NCI-H774 (cell line): ENCODE measurements around the gene SRPK3.
"Not testable (repeated sequence)": the region's sequence is repeated elsewhere in the genome, so short reads cannot be mapped to it uniquely, and the experiment has no call there.

ENCODE experiments used
- DNase-seq: peaks from one replicate; lab custom pipeline; 2025; lab: John Stamatoyannopoulos, UW

The SRPK3 gene

GRCh38 chrX:153780678-153781427 lies at the start of gene SRPK3:
Gene SRPK3 (plus strand): TSS chrX:153781041. CDS start chrX:153781087, 46 bp downstream.
- no peak for DNase-seq

DNA sequence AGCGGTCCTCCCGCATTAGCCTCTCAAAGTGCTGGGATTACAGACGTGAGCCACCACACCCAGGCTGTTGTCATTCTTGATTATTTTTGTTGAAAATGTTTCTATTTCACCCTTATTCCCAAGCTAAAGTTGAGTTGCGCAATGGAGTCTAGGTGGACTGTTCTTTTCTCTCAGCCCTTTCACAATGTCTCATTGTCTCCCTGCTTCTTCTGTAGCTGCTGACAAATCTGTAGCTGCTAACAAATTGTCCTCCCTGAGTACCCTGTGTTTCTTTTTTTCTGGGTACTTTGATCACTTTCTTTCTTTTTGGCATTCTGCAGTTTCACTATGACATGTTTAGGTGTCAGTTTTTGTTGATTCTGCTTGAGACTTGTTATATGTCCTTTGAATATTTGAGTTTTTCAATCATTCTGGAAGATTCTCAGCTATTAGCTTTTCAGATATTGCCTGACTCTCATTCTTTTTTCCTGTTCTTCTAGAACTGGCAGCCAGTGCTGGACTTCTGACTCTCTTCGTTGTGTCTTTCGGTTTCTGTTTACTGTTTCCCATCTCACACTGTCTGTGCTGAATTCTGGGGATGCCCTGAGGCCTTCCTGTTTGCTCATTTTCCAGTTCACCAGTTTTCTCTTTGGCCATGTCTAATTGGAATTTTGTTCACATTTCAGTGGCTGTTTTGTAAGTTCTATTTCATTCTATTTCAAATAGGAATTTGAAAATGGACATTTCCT lies 49.6 kb upstream of the SRPK3 start:
- no peak for DNase-seq

- no peak for DNase-seq
Measured at GRCh38 chrX:153731845-153732215, 49.0 kb upstream of the SRPK3 start.

DNA sequence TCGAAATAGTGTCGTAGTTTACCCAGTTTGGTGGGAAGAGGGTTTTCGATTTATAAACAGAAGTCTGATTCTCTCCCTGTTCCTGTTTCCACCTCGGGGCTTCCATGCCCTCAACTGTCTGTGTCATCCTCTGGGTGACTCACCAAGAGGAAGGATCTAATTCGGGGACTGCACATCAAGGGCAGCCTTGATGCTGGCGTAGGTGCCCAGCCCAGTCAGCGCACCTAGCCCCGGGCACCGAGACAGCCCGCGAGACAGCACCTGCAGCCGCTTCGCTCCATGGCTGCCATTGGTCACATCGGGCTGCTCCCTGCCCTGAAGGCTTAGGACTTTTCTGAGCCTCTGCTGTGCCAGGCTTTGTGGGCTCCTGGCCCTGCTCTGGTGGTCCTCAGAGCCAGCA lies 48.4 kb upstream of the SRPK3 start:
- DNase-seq: no peak

DNA sequence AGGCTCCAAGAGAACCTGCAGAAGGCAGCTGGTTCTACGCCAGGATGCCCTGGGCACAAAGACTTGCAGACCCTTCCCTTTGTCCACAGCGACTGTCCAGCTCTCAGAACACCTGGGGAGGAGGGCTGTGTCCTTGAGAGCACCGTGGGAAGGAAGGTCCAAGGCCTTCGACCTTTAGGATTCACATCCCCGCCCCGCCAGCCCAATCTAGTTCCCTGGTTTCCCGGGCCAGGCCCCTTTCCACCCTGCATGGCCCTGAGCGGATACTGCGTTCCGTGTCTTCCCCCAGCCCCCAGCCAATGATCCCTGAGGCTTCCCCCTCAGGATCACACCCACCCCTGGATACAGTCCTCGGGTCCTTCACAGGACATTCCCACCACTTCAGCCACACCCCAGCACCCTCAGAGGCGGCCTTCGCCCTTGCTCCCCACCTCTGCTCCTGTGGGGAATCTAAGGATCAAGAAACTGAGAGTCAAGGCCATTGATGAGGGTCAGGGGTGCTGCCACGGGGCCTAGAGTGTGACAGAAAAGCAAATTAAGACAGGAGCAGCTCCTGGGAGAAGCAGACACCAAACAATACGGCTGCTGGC lies 47.1 kb upstream of the SRPK3 start:
- DNase-seq: no peak

- no peak for DNase-seq
Measured at GRCh38 chrX:153734871-153735270, 46.0 kb upstream of the SRPK3 start.

DNA sequence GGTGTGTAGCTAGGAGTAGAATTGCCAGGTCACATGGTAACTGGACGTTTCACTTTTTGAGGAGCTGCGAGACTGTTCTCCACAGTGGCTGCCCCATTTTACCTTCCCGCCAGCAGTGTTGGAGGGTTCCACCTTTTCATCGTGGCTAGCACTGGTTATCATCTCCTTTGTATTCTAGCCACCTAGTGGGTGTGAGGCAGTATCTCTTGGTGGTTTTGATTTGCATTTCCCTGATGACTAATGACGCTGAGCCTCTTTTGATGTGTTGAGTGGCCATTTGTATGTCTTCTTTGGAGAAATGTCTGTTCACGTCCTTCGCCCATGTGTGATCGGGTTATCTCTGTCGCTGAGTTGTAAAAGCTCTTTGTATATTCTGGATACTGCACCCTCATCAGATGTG lies 45.6 kb upstream of the SRPK3 start:
- no peak for DNase-seq

DNA sequence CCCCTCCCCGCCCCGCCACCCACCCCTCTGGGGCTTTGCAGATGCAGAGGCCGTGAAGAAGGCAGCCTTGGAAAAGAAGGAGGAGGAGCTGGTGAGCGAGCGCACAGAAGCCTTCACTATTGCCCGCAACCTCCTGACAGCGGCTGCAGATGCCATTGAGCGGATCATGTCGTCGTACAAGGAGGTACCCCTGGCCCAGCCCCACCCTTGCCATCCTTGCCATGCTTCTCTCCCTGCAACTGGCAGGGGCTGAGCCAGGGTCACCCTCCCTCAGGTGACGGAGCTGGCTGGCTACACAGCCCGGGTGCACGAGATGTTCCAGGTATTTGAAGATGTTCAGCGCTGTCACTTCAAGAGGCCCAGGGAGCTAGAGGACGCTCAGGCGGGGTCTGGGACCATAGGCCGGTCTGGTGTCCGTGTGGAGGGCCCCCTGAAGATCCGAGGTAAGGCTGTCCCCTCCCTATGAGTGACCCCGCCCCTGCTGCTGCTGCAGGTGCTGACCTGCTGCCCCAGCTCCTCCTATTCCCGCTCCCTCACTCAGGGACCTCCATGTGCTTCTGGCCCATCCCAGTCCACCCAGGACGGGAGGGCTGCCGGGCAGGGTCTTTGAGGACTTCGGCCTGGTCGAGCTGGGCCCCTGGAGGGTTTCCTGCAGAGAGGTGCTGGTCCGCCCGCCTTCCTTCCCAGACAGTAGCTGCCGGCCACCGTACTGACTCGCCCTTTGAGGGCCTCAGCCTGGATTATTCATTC lies 44.6 kb upstream of the SRPK3 start:
- DNase-seq: no peak

DNA sequence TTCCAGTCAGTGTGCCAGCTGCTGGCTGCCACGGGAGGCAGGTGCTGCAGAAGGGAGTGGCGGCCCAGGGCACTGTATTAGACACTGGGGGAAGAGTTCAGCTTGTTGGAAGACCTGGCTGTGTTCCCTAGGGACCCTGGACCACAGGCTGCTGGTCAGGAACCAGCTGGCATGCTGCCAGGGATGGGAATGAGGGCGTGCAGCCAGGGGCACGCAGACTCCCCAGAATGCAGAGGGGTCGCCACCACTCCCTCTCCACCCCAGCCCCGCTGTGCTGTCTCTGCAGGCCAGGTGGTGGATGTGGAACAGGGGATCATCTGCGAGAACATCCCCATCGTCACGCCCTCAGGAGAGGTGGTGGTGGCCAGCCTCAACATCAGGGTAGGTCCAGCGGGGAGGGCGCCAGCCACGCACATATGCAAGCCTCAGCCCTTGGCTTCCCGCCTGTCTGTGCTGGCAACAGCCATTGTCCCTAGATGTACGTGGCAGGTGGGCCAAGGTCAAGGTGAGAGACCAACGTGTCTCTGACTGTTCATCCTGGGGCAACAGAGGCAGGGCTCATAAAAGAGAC lies 43.9 kb upstream of the SRPK3 start:
- DNase-seq: no peak

GRCh38 chrX:153738056-153738605 lies 42.7 kb upstream of the SRPK3 start:
- no peak for DNase-seq

- no peak for DNase-seq
Measured at GRCh38 chrX:153739754-153740486, 40.9 kb upstream of the SRPK3 start.

GRCh38 chrX:153740631-153741222 lies 40.1 kb upstream of the SRPK3 start:
- DNase-seq: no peak

GRCh38 chrX:153741446-153741845 lies 39.4 kb upstream of the SRPK3 start:
- DNase-seq: no peak

GRCh38 chrX:153742111-153742510 lies 38.7 kb upstream of the SRPK3 start:
- DNase-seq: not testable (repeated sequence)

DNA sequence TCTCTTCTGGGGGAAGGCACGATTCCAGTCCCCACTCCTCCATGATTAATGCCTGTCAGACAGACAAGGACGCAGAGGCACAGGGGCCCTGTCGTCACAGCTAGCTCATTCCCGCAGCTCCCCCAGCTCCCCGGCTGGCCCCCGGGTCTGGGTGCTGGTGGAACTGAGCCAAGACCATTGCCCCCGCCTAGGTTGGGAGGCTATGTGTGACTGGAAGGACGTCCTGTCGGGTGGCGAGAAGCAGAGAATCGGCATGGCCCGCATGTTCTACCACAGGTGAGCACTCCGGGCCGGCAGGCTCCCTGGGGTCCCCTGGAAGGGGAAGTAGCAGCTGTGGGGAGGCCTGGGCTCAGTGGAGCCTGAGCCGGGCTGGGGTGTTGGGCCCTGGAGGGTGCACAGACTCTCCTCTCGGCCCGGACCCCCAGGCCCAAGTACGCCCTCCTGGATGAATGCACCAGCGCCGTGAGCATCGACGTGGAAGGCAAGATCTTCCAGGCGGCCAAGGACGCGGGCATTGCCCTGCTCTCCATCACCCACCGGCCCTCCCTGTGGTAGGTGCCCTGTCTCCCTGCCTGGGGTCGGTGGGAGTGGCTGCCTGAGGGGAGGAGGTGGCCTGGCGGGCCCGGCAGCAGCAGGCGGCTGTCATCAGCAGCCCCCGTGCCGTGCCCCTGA lies 37.9 kb upstream of the SRPK3 start:
- DNase-seq: not testable (repeated sequence)

DNA sequence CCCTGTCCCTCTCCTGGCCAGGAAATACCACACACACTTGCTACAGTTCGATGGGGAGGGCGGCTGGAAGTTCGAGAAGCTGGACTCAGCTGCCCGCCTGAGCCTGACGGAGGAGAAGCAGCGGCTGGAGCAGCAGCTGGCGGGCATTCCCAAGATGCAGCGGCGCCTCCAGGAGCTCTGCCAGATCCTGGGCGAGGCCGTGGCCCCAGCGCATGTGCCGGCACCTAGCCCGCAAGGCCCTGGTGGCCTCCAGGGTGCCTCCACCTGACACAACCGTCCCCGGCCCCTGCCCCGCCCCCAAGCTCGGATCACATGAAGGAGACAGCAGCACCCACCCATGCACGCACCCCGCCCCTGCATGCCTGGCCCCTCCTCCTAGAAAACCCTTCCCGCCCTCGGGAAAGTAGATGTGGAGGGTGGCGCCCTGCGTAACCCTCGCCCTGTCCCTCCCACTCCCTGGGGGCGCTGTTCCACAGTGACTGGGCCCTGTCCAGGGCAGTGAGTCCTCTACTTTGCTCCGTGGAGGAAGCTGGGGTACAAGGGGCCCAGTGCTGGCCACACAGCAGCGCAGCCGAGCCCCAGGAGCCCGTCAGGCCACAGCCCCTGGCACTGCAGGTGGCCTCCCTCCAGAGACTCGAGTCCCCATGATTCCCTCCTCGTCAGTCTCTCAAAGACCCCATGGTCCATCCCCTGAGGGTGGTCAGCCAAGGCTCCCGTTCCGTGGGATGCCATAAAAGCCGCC lies 37.2 kb upstream of the SRPK3 start:
- not testable (repeated sequence) for DNase-seq

DNA sequence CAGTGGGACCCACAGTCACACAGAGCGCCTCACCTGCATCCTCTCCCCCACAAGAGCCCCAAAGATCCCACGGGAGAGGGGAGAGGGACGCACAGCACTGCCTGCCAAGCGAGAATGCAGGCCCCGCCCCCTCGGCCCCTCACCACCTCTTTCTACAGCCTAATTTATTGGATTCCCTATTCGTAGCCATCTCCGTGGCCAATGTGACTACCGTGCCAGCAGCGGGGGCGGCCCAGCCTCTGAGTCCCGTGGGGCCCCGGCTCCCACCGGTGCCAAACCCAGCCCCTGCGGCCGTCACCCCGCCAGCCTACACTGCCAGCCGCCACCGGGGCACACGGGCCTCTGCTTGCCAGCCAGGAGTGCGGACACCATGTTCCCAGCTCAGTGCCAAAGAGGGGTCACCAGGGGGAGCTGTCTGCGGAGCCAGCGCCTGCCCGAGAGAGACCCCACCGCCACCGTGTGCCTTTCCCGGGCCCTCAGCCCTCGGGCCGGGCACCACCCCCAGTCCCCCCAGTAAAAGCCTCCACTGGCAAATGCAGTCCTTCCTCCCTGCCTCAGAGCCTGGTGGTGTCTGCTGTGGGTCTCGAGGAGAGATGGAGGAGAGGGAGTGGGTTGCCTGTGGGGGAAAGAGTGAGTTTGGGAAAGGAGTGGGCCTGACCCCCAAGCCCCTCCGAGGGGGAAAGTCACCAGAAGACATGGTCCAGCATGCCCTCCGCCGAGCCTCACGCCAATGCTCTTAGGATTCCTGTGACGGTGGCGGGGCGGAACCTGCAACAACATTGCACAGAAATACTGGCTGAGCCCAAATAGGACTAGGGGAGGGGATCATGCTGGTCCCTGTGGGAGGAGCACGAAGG lies 36.4 kb upstream of the SRPK3 start:
- DNase-seq: no peak

- DNase-seq: not testable (repeated sequence)
Measured at GRCh38 chrX:153745067-153745433, 35.8 kb upstream of the SRPK3 start.

- no peak for DNase-seq
Measured at GRCh38 chrX:153746359-153746758, 34.5 kb upstream of the SRPK3 start.
